SK-N-SH (cell line): ENCODE measurements around the gene CDX1. TPM values are rescaled to one million over a fixed set of nuclear protein-coding genes. Genes with fewer than 3 reads are reported as not detected.

ENCODE experiments used
- CTCF ChIA-PET: fragments of 300-600, 350-600 bp; formaldehyde crosslinking; extraction: SDS; loops from one replicate; lab custom pipeline; 2021; lab: Yijun Ruan, JAX
- POLR2A ChIA-PET: fragments of 350-600 bp; sonication (Branson Sonifier 250); formaldehyde crosslinking; extraction: SDS; loops from one replicate; lab custom pipeline; 2020; ENCODE audit warnings: antibody characterized with exemption, inconsistent platforms; lab: Yijun Ruan, JAX
- DNase-seq: peaks from one replicate; pipeline ENCODE4 v3.0.0; 2012
- H2AFZ ChIP-seq: fragments of 200-600 bp; sonication (generic); 2 replicates; pipeline ENCODE4 v1.8.1; 2016; ENCODE audit warnings: antibody characterized with exemption, mild to moderate bottlenecking, low read depth
- H3F3A ChIP-seq: fragments of 200-600 bp; sonication (generic); replicated peaks from 2 replicates; pipeline ENCODE3; 2016; ENCODE audit warnings: antibody characterized with exemption, mild to moderate bottlenecking; ENCODE audit not compliant: insufficient read depth
- H3K27ac ChIP-seq, 2 experiments: fragments of 200-500 bp in 1 of 2; fragments of 200-600 bp in 1 of 2; sonication (Bioruptor generic) in 1 of 2; sonication (generic), shearing (Covaris generic) in 1 of 2; 2 replicates each; pipeline versions ENCODE4 v1.5.1 to v1.6.1; 2014 to 2016; ENCODE audit warnings: low read depth in 2 of 2, inconsistent platforms in 1 of 2, low read length in 1 of 2, mild to moderate bottlenecking in 1 of 2, mixed read lengths in 1 of 2
- H3K27me3 ChIP-seq: fragments of 200-600 bp; sonication (generic), shearing (Covaris generic); 2 replicates; pipeline ENCODE4 v1.6.1; 2016; ENCODE audit warnings: mixed run types; ENCODE audit not compliant: insufficient read depth
- H3K36me3 ChIP-seq, 2 experiments: fragments of 200-500 bp in 1 of 2; fragments of 200-600 bp in 1 of 2; sonication (Bioruptor generic) in 1 of 2; sonication (generic) in 1 of 2; replicated peaks in 1 of 2; 2 replicates each; pipeline versions ENCODE3 to v1.5.1; 2014 to 2016; ENCODE audit warnings: low read length in 1 of 2, mild to moderate bottlenecking in 1 of 2; ENCODE audit not compliant: insufficient read depth in 2 of 2, control insufficient read depth in 1 of 2
- H3K4me1 ChIP-seq, 2 experiments: fragments of 200-500 bp in 1 of 2; fragments of 200-600 bp in 1 of 2; sonication (Bioruptor generic) in 1 of 2; sonication (generic), shearing (Covaris generic) in 1 of 2; 2 replicates each; pipeline versions ENCODE4 v1.5.1 to v1.6.1; 2014 to 2016; ENCODE audit warnings: low read depth in 1 of 2, low read length in 1 of 2, mixed run types in 1 of 2; ENCODE audit not compliant: insufficient read depth in 2 of 2, control insufficient read depth in 1 of 2
- H3K4me2 ChIP-seq: fragments of 200-600 bp; sonication (generic), shearing (Covaris generic); 2 replicates; pipeline ENCODE4 v1.6.1; 2017; ENCODE audit warnings: mixed run types
- H3K4me3 ChIP-seq, 2 experiments: fragments of 200-500 bp in 1 of 2; fragments of 200-600 bp in 1 of 2; sonication (Bioruptor generic) in 1 of 2; sonication (generic), shearing (Covaris generic) in 1 of 2; 2 replicates each; pipeline versions ENCODE4 v1.5.1 to v1.8.1; 2014 to 2016; ENCODE audit warnings: low read depth in 2 of 2, inconsistent platforms in 1 of 2, low read length in 1 of 2, mild to moderate bottlenecking in 1 of 2, mixed read lengths in 1 of 2, moderate library complexity in 1 of 2
- H3K79me2 ChIP-seq: fragments of 200-600 bp; sonication (generic); 2 replicates; pipeline ENCODE4 v1.8.1; 2017; ENCODE audit warnings: mild to moderate bottlenecking; ENCODE audit not compliant: insufficient read depth
- H3K9ac ChIP-seq: fragments of 200-600 bp; sonication (generic); 2 replicates; pipeline ENCODE4 v1.6.1; 2017; ENCODE audit warnings: mixed run types
- H3K9me2 ChIP-seq: fragments of 200-600 bp; sonication (generic); 2 replicates; pipeline ENCODE4 v1.6.1; 2017; ENCODE audit warnings: mixed run types
- H3K9me3 ChIP-seq: fragments of 200-600 bp; sonication (generic); 2 replicates; pipeline ENCODE4 v1.6.1; 2017; ENCODE audit warnings: mixed run types, mild to moderate bottlenecking, moderate library complexity
- H4K20me1 ChIP-seq: fragments of 200-600 bp; sonication (generic); 2 replicates; pipeline ENCODE4 v1.6.1; 2017; ENCODE audit warnings: mild to moderate bottlenecking, mixed run types; ENCODE audit not compliant: insufficient read depth
- CHD2 ChIP-seq: fragments of 150-350 bp; IDR thresholded peaks from 2 replicates; pipeline ENCODE4 v1.6.1; 2018; ENCODE audit warnings: low read length; ENCODE audit not compliant: partially characterized antibody
- CTCF ChIP-seq: fragments of 200-600 bp; sonication (generic); IDR thresholded peaks from 2 replicates; pipeline ENCODE4 v1.6.1; 2017; ENCODE audit warnings: antibody characterized with exemption, mild to moderate bottlenecking, moderate library complexity
- ELF1 ChIP-seq: IDR thresholded peaks from 2 replicates; pipeline ENCODE4 v1.4.0; 2012
- EP300 ChIP-seq, 2 experiments: IDR thresholded peaks; 2 replicates each; pipeline versions ENCODE4 v1.4.0 to v1.6.1; 2012; ENCODE audit warnings: borderline replicate concordance in 1 of 2, low read depth in 1 of 2, low read length in 1 of 2
- FOXM1 ChIP-seq: IDR thresholded peaks from 2 replicates; pipeline ENCODE4 v1.4.0; 2012; ENCODE audit warnings: low read depth, mild to moderate bottlenecking
- GATA2 ChIP-seq: sonication (generic); formaldehyde crosslinking; IDR thresholded peaks from 2 replicates; pipeline ENCODE4 v1.5.0; 2020; ENCODE audit warnings: mild to moderate bottlenecking, missing genetic modification reagents
- IRF3 ChIP-seq: fragments of 150-350 bp; IDR thresholded peaks from 2 replicates; pipeline ENCODE4 v1.6.1; 2016; ENCODE audit warnings: mild to moderate bottlenecking, low read depth, low read length
- MAX ChIP-seq: IDR thresholded peaks from 2 replicates; pipeline ENCODE4 v1.4.0; 2012; ENCODE audit warnings: low read depth
- MXI1 ChIP-seq: IDR thresholded peaks from 2 replicates; pipeline ENCODE4 v1.6.1; 2012; ENCODE audit warnings: mild to moderate bottlenecking, low read depth, low read length, improper control_type of control experiment
- NFIC ChIP-seq: IDR thresholded peaks from 2 replicates; pipeline ENCODE4 v1.4.0; 2012; ENCODE audit warnings: borderline replicate concordance
- NRF1 ChIP-seq: IDR thresholded peaks from 2 replicates; pipeline ENCODE4 v1.6.1; 2012; ENCODE audit warnings: low read depth, mild to moderate bottlenecking, low read length
- PBX3 ChIP-seq: IDR thresholded peaks from 2 replicates; pipeline ENCODE4; 2012
- RCOR1 ChIP-seq: fragments of 150-350 bp; IDR thresholded peaks from 2 replicates; pipeline ENCODE4 v1.6.1; 2017; ENCODE audit warnings: antibody characterized with exemption, low read length
- TAF1 ChIP-seq: IDR thresholded peaks from 2 replicates; pipeline ENCODE4 v1.6.1; 2012; ENCODE audit warnings: low read depth, mild to moderate bottlenecking, low read length, moderate library complexity, borderline replicate concordance
- TCF12 ChIP-seq: IDR thresholded peaks from 2 replicates; pipeline ENCODE4 v1.4.0; 2012
- USF1 ChIP-seq: IDR thresholded peaks from 2 replicates; pipeline ENCODE4 v1.4.0; 2012; ENCODE audit warnings: low read depth, borderline replicate concordance
- USF2 ChIP-seq: fragments of 150-350 bp; IDR thresholded peaks from 2 replicates; pipeline ENCODE4 v1.6.1; 2017; ENCODE audit warnings: antibody characterized with exemption, low read length, low read depth, borderline replicate concordance
- ZBTB33 ChIP-seq: IDR thresholded peaks from 2 replicates; pipeline ENCODE4 v1.4.0; 2012; ENCODE audit warnings: low read depth, borderline replicate concordance
- WGBS: methylation state at CpG from one replicate; pipeline ENCODE4 v1.1.6; 2017; ENCODE audit warnings: low lambda C conversion rate; 5-methylcytosine and 5-hydroxymethylcytosine counted together
- polyA plus RNA-seq, 3 experiments: library from polyadenylated mRNA; depleted of rRNA; stranded (reverse); fragments of >200 nt; gene quantifications; 2 replicates each; pipeline ENCODE4 v1.2.3, GENCODE V29; 2012

CDX1 gene
- polyA plus RNA-seq, 1 of the 3 experiments (the other 2 are of a cell fraction), result 0.23 TPM

- ChIA-PET POLR2A (no interaction called here), CTCF (interaction anchor here (1.0 to 10.7 kb wide), 7 partner anchors 8 to 45 kb away, joined by 3 to 90 read pairs (median 5); no protein-coding TSS in a partner anchor)
- no peaks in the 10 kb centered on the region for H3K9me2 ChIP-seq
- H3K9ac ChIP-seq, result no peak overlapping the region
- no peak overlapping the region for H3K4me3 ChIP-seq
- no peak for DNase-seq
- H3K4me2 ChIP-seq, result no peak overlapping the region
- H3K79me2 ChIP-seq, result no peaks in the 10 kb centered on the region
- H3K4me1 ChIP-seq, result peaks cover 0 to 2% of the 10 kb centered on the region in 2 experiments; a peak in 1 of 4 replicates
- no peaks in the 10 kb centered on the region for H3K9me3 ChIP-seq
- H3K27me3 ChIP-seq, result no peaks in the 10 kb centered on the region
- no peak overlapping the region for H3K27ac ChIP-seq
- no peaks in the 10 kb centered on the region for H3F3A ChIP-seq
- WGBS, result 97% methylated on average over 3 of the region's 3 CpGs
- H3K36me3 ChIP-seq, result no peaks in the 10 kb centered on the region
- no peak for TF ChIP-seq IRF3
- no peak for TF ChIP-seq TAF1
- TF ChIP-seq NRF1, result no peak
- TF ChIP-seq GATA2 (CRISPR knock-in tag), result no peak
- no peak for TF ChIP-seq TCF12
- no peak for TF ChIP-seq CTCF
- no peak for TF ChIP-seq CHD2
- no peak for TF ChIP-seq NFIC
- TF ChIP-seq MXI1, result no peak
- no peak for TF ChIP-seq FOXM1
- no peak for TF ChIP-seq USF2
- no peak for TF ChIP-seq ZBTB33
- no peak for TF ChIP-seq EP300 (IDR thresholded peaks at IDR 0.05; ENCODE audit: borderline replicate concordance in 1 of 2, low read depth in 1 of 2, low read length in 1 of 2)
- TF ChIP-seq RCOR1, result no peak
- no peak for TF ChIP-seq MAX
- TF ChIP-seq USF1, result no peak
- no peak for TF ChIP-seq ELF1
- no peak for TF ChIP-seq PBX3
- H4K20me1 ChIP-seq, result no peaks in the 10 kb centered on the region
- no peak overlapping the region for H2AFZ ChIP-seq
Observed at GRCh38 chr5:150173161-150173560, 6.6 kb downstream of the CDX1 start.
